HCT116 (cell line): ENCODE results near the gene SCN2B. TPM values are rescaled to one million over a fixed set of nuclear protein-coding genes. Genes with fewer than 3 reads are reported as not detected.

ENCODE experiments used
- ATAC-seq: fragments of 200-7000 bp; cut with Tn5 transposase; 2 replicates; pipeline ENCODE4 v1.9.1; 2020; ENCODE audit warnings: mild to moderate bottlenecking, moderate library complexity
- BruUV-seq: library from RNA; stranded (reverse); fragments of 400-500 nt; replicated peaks from 2 replicates; lab custom pipeline; 2021; lab: Mats Ljungman, UMichigan
- CTCF ChIA-PET: fragments of 300-600 bp; sonication (Branson Sonifier 250); formaldehyde crosslinking; loops from one replicate; lab custom pipeline; 2021; ENCODE audit warnings: antibody characterized with exemption; lab: Charles Lee
- POLR2A ChIA-PET: fragments of 300-600, 350-600 bp; sonication (Branson Sonifier 250); formaldehyde crosslinking; loops from one replicate; lab custom pipeline; 2021; ENCODE audit warnings: antibody characterized with exemption; lab: Charles Lee
- RAD21 ChIA-PET, 2 experiments: fragments of 300-600 bp; sonication (Branson Sonifier 250); formaldehyde crosslinking; loops; one replicate each; lab custom pipeline; 2023; ENCODE audit warnings: low total read pairs in 2 of 2; ENCODE audit not compliant: uncharacterized antibody in 2 of 2, unreplicated experiment in 2 of 2, low non-redundant PET in 1 of 2; lab: Charles Lee
- DNase-seq: peaks from one replicate; pipeline ENCODE4 v3.0.0-alpha.2; 2010; ENCODE audit warnings: low read depth, low spot score
- H2AFZ ChIP-seq: fragments of 200-600 bp; shearing (Covaris generic), sonication (generic); 2 replicates; pipeline ENCODE4 v1.6.1; 2017; ENCODE audit warnings: low read depth, mixed run types, mixed read lengths, antibody characterized with exemption, low read length; ENCODE audit not compliant: poor library complexity, severe bottlenecking
- H3K27ac ChIP-seq: 2 replicates; pipeline ENCODE4 v1.5.1; 2012; ENCODE audit warnings: low read depth, low read length
- H3K27me3 ChIP-seq: fragments of 200-600 bp; sonication (generic); 2 replicates; pipeline ENCODE4 v1.6.1; 2016; ENCODE audit warnings: mixed run types, low read length, mixed read lengths; ENCODE audit not compliant: insufficient read depth
- H3K36me3 ChIP-seq, 2 experiments: fragments of 200-500 bp in 1 of 2; fragments of 200-600 bp in 1 of 2; sonication (Bioruptor generic) in 1 of 2; sonication (generic) in 1 of 2; 2 replicates each; pipeline versions ENCODE4 v1.5.1 to v1.6.1; 2014 to 2016; ENCODE audit warnings: low read length in 2 of 2, inconsistent platforms in 1 of 2, mixed read lengths in 1 of 2, mixed run types in 1 of 2; ENCODE audit not compliant: insufficient read depth in 2 of 2, control insufficient read depth in 1 of 2
- H3K4me1 ChIP-seq, 2 experiments: fragments of 200-600 bp in 1 of 2; sonication (generic) in 1 of 2; 2 replicates each; pipeline versions ENCODE4 v1.5.1 to v1.6.1; 2012 to 2017; ENCODE audit warnings: low read length in 2 of 2, inconsistent platforms in 1 of 2, mild to moderate bottlenecking in 1 of 2, mixed read lengths in 1 of 2, mixed run types in 1 of 2, moderate library complexity in 1 of 2; ENCODE audit not compliant: insufficient read depth in 2 of 2, control insufficient read depth in 1 of 2
- H3K4me2 ChIP-seq: fragments of 200-600 bp; sonication (generic); 2 replicates; pipeline ENCODE4 v1.6.1; 2017; ENCODE audit warnings: mixed run types, low read length, mixed read lengths
- H3K4me3 ChIP-seq, 2 experiments: fragments of 200-600 bp in 1 of 2; sonication (generic) in 1 of 2; replicated peaks in 1 of 2; 2 replicates each; pipeline ENCODE4 v1.5.1; 2011 to 2016; ENCODE audit warnings: low read length in 2 of 2, control low read depth in 1 of 2, low read depth in 1 of 2, mild to moderate bottlenecking in 1 of 2, mixed read lengths in 1 of 2, mixed run types in 1 of 2
- H3K79me2 ChIP-seq: fragments of 200-600 bp; sonication (generic); 2 replicates; pipeline ENCODE4 v1.6.1; 2017; ENCODE audit warnings: mild to moderate bottlenecking, mixed run types, low read length, moderate library complexity, mixed read lengths; ENCODE audit not compliant: insufficient read depth
- H3K9ac ChIP-seq: fragments of 200-600 bp; sonication (generic); 2 replicates; pipeline ENCODE4 v1.6.1; 2016; ENCODE audit warnings: low read length, mixed read lengths
- H3K9me2 ChIP-seq: fragments of 200-600 bp; sonication (generic), shearing (Covaris generic); 2 replicates; pipeline ENCODE4 v1.6.1; 2017; ENCODE audit warnings: mixed run types, mild to moderate bottlenecking, moderate library complexity; ENCODE audit not compliant: insufficient read depth
- H3K9me3 ChIP-seq, 2 experiments: fragments of 200-500 bp in 1 of 2; fragments of 200-600 bp in 1 of 2; sonication (Bioruptor generic) in 1 of 2; sonication (generic) in 1 of 2; 2 replicates each; pipeline ENCODE4 v1.6.1; 2014 to 2017; ENCODE audit warnings: low read length in 2 of 2, mixed read lengths in 2 of 2, inconsistent platforms in 1 of 2, low read depth in 1 of 2, mild to moderate bottlenecking in 1 of 2, mixed run types in 1 of 2, moderate library complexity in 1 of 2; ENCODE audit not compliant: control insufficient read depth in 1 of 2, insufficient read depth in 1 of 2
- H4K20me1 ChIP-seq: fragments of 200-600 bp; sonication (generic), shearing (Covaris generic); 2 replicates; pipeline ENCODE4 v1.6.1; 2017; ENCODE audit warnings: mixed run types, mild to moderate bottlenecking, moderate library complexity; ENCODE audit not compliant: insufficient read depth
- ATF3 ChIP-seq: IDR thresholded peaks from 2 replicates; pipeline ENCODE4 v1.6.1; 2012
- CBX3 ChIP-seq: IDR thresholded peaks from 2 replicates; pipeline ENCODE4 v1.6.1; 2012; ENCODE audit warnings: low read depth
- CEBPB ChIP-seq: IDR thresholded peaks from 2 replicates; pipeline ENCODE4 v1.6.1; 2012; ENCODE audit warnings: low read depth
- ELF1 ChIP-seq: IDR thresholded peaks from 2 replicates; pipeline ENCODE4 v1.6.1; 2012; ENCODE audit warnings: low read depth, borderline replicate concordance
- EZH2 ChIP-seq: fragments of 200-600 bp; sonication (generic); IDR thresholded peaks from 2 replicates; pipeline ENCODE4 v1.6.1; 2017; ENCODE audit warnings: antibody characterized with exemption, mixed run types
- EZH2phosphoT487 ChIP-seq: fragments of 200-600 bp; IDR thresholded peaks from 2 replicates; pipeline ENCODE4 v1.6.1; 2018; ENCODE audit warnings: antibody characterized with exemption, borderline replicate concordance
- FOSL1 ChIP-seq: IDR thresholded peaks from 2 replicates; pipeline ENCODE4 v1.6.1; 2012; ENCODE audit warnings: low read depth
- MAX ChIP-seq: IDR thresholded peaks from 2 replicates; pipeline ENCODE4 v1.6.1; 2012
- POLR2A ChIP-seq: IDR thresholded peaks from 2 replicates; pipeline ENCODE4 v1.7.0; 2011; ENCODE audit warnings: borderline replicate concordance; ENCODE audit not compliant: insufficient read depth, insufficient read length; ENCODE audit errors: extremely low read depth
- POLR2AphosphoS5 ChIP-seq: IDR thresholded peaks from 2 replicates; pipeline ENCODE4 v1.6.1; 2011; ENCODE audit warnings: mild to moderate bottlenecking, low read depth, low read length, moderate library complexity
- RAD21 ChIP-seq: IDR thresholded peaks from 2 replicates; pipeline ENCODE4 v1.6.1; 2012; ENCODE audit warnings: low read depth, mild to moderate bottlenecking
- REST ChIP-seq: IDR thresholded peaks from 2 replicates; pipeline ENCODE4 v1.6.1; 2012; ENCODE audit warnings: low read depth
- SIN3A ChIP-seq: IDR thresholded peaks from 2 replicates; pipeline ENCODE4 v1.6.1; 2012; ENCODE audit warnings: low read depth
- SP1 ChIP-seq: IDR thresholded peaks from 2 replicates; pipeline ENCODE4 v1.6.1; 2012; ENCODE audit warnings: low read depth
- SRF ChIP-seq: IDR thresholded peaks from 2 replicates; pipeline ENCODE4 v1.6.1; 2012; ENCODE audit warnings: low read depth
- TCF7L2 ChIP-seq: IDR thresholded peaks from 2 replicates; pipeline ENCODE4 v1.7.0; 2011; ENCODE audit warnings: borderline replicate concordance, inconsistent platforms; ENCODE audit not compliant: insufficient read depth, insufficient read length; ENCODE audit errors: extremely low read depth
- YY1 ChIP-seq: IDR thresholded peaks from 2 replicates; pipeline ENCODE4 v1.6.1; 2011; ENCODE audit warnings: low read length, low read depth, moderate library complexity, mild to moderate bottlenecking; ENCODE audit not compliant: insufficient replicate concordance; ENCODE audit errors: extremely low read depth
- ZBTB33 ChIP-seq: IDR thresholded peaks from 2 replicates; pipeline ENCODE4 v1.6.1; 2011; ENCODE audit warnings: mild to moderate bottlenecking, low read length, moderate library complexity; ENCODE audit not compliant: insufficient replicate concordance; ENCODE audit errors: extremely low read depth
- ZFX ChIP-seq: fragments of 450-650 bp; IDR thresholded peaks from 2 replicates; pipeline ENCODE4 v1.6.1; 2017
- ZNF274 ChIP-seq: fragments of 200-500 bp; sonication (Bioruptor generic); IDR thresholded peaks from 2 replicates; pipeline ENCODE4 v1.6.1; 2014; ENCODE audit warnings: mild to moderate bottlenecking, low read depth, low read length, inconsistent platforms
- intact Hi-C: fragments of 100-400 bp; cut with micrococcal nuclease; formaldehyde crosslinking; loops from 2 replicates; pipeline ENCODE4 v1.10.0; 2022
- total RNA-seq: library from RNA; stranded (reverse); gene quantifications from one replicate; pipeline ENCODE4 v1.2.1, GENCODE V29; 2021; ENCODE audit not compliant: unreplicated experiment

Gene SCN2B
- total RNA-seq, 1 experiment from 2014 or later = not detected

- Histone ChIP-seq H3K79me2 (no peaks in the 10 kb centered on the region), H3K4me1 (peaks cover 0 to 6% of the 10 kb centered on the region in 2 experiments; a peak in 1 of 4 replicates), H3K27me3 (no peaks in the 10 kb centered on the region), H3K4me3 (no peak overlapping the region), H3K9ac (no peak overlapping the region), H3K9me3 (no peaks in the 10 kb centered on the region), H3K36me3 (no peaks in the 10 kb centered on the region), H2AFZ (no peak overlapping the region), H3K9me2 (no peaks in the 10 kb centered on the region), H3K4me2 (no peak overlapping the region), H4K20me1 (no peaks in the 10 kb centered on the region), H3K27ac (no peak overlapping the region)
- no peak for ATAC-seq
- POLR2A ChIA-PET = no interaction called here
- DNase-seq = no peak
- RAD21 ChIA-PET = no interaction called here
- intact Hi-C loops = no loop called here
- CTCF ChIA-PET = no interaction called here
- BruUV-seq = no TSS peak
- no peak for TF ChIP-seq SIN3A
- no peak for TF ChIP-seq CBX3
- TF ChIP-seq ZBTB33 = no peak
- no peak for TF ChIP-seq FOSL1
- TF ChIP-seq MAX = no peak
- TF ChIP-seq CEBPB = no peak
- no peak for TF ChIP-seq REST
- no peak for TF ChIP-seq ELF1
- no peak for TF ChIP-seq RAD21
- TF ChIP-seq ZNF274 = no peak
- no peak for TF ChIP-seq TCF7L2
- TF ChIP-seq ATF3 = no peak
- no peak for TF ChIP-seq SRF
- TF ChIP-seq ZFX = no peak
- no peak for TF ChIP-seq POLR2AphosphoS5
- TF ChIP-seq EZH2phosphoT487 = no peak
- no peak for TF ChIP-seq SP1
- no peak for TF ChIP-seq EZH2
- no peak for TF ChIP-seq YY1
- no peak for TF ChIP-seq POLR2A
Measured at GRCh38 chr11:118128721-118129470, 47.5 kb downstream of the SCN2B start.
